ENCODE data around the gene TMEM18. TPM values are rescaled to one million over a fixed set of nuclear protein-coding genes. Genes with fewer than 3 reads are reported as not detected.

Gene TMEM18
- total RNA-seq, 1 experiment from 2014 or later, result 30.7 TPM

DNA sequence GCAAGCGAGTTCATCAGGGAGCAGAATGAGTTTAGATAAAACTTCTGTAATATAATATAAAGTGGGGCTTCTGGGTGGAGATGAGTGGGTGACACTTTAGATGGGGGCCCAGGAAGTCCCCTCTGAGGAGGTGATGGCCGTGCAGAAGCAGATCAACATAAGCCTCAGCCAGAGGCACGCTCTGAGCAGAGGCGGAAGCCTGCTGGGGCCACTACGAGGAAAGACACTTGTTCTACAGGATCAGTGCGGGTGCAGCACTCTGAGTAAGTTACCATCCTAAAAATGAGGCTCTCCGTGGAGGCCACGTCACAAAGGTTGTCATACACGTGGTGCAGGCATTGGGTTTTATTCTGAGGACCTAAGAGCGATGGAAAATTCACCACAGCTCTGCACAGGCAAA is 22.3 kb downstream of the TMEM18 start:
- Histone ChIP-seq H4K20me1 (ENCODE audit: control insufficient read depth, insufficient read depth, insufficient read length) (no peaks in the 10 kb centered on the region), H4K91ac (ENCODE audit: insufficient read length, low read depth, low read length) (no peak overlapping the region), H4K8ac (replicated peaks; ENCODE audit: insufficient read length, low read depth, low read length) (no peak overlapping the region), H2AFZ (ENCODE audit: low read length) (no peak overlapping the region), H4K5ac (ENCODE audit: insufficient read length, low read depth, low read length) (no peak overlapping the region), H3K18ac (ENCODE audit: insufficient read length, low read depth, low read length) (no peak overlapping the region), H3K27ac (ENCODE audit: insufficient read length, low read depth, low read length) (no peak overlapping the region), H2BK12ac (ENCODE audit: insufficient read length, low read depth, low read length) (no peak overlapping the region), H3K4me1 (ENCODE audit: insufficient read depth, low read length) (no peaks in the 10 kb centered on the region), H3K4me2 (ENCODE audit: insufficient read depth, insufficient read length, low read length) (no peak overlapping the region), H3K27me3 (ENCODE audit: insufficient read depth, low read length) (no peaks in the 10 kb centered on the region), H3K79me1 (ENCODE audit: insufficient read depth, low read depth, low read length, poor library complexity, severe bottlenecking) (no peaks in the 10 kb centered on the region), H2BK120ac (ENCODE audit: low read depth, low read length, poor library complexity, severe bottlenecking) (no peak overlapping the region), H3T11ph (ENCODE audit: low read length) (no peak overlapping the region), H2AK5ac (ENCODE audit: insufficient read length, low read length) (no peak overlapping the region), H3K9ac (ENCODE audit: extremely low read depth, insufficient read length, low read length) (no peak overlapping the region), H3K4ac (ENCODE audit: low read depth, low read length) (no peak overlapping the region), H3K14ac (ENCODE audit: insufficient read depth, low read length) (no peak overlapping the region), H2BK20ac (ENCODE audit: low read depth, low read length, poor library complexity, severe bottlenecking) (no peak overlapping the region), H3K56ac (ENCODE audit: insufficient read length, low read depth, low read length) (no peak overlapping the region), H2BK15ac (ENCODE audit: low read depth, low read length) (no peak overlapping the region), H3K23ac (ENCODE audit: insufficient read length, low read depth, low read length) (no peak overlapping the region), H2BK5ac (ENCODE audit: insufficient read length, low read length) (no peak overlapping the region), H3K23me2 (ENCODE audit: insufficient read length, low read depth, low read length, poor library complexity, severe bottlenecking) (no peaks in the 10 kb centered on the region), H3K79me2 (ENCODE audit: insufficient read depth, low read length) (no peaks in the 10 kb centered on the region), H3K9me3 (ENCODE audit: control insufficient read depth, low read depth, low read length) (no peaks in the 10 kb centered on the region)
- H3K36me3 Mint-ChIP-seq (ENCODE audit: insufficient read depth in 1 of 3, low read depth in 3 of 3), result no peaks in the 10 kb centered on the region
- no peak for DNase-seq
- WGBS (ENCODE audit: extremely low coverage, insufficient read length, low lambda C conversion rate), result no CpG with 5 or more reads among the region's 10 CpGs
- peaks cover 15% of the 10 kb centered on the region for H3K27me3 Mint-ChIP-seq (ENCODE audit: low read depth)
- no peaks in the 10 kb centered on the region for H3K4me1 Mint-ChIP-seq
- no peak overlapping the region for H3K27ac Mint-ChIP-seq
- H3K9me3 Mint-ChIP-seq, result no peaks in the 10 kb centered on the region
- TF ChIP-seq CTCF (conservative IDR thresholded peaks at IDR 0.05), result no peak
- no peak overlapping the region for H3K4me3 Mint-ChIP-seq
